ENCODE measurements around the gene MORC1.
A peak's percentile ranks its signal among the peaks of the same experiment; 100 is the strongest.

The MORC1 gene

GRCh38 chr3:109033000-109033660 is 84.8 kb downstream of the MORC1 start:
- Histone ChIP-seq H3K36me3 (no peaks in the 10 kb centered on the region), H3K9me3 (no peaks in the 10 kb centered on the region), H3K4me1 (no peaks in the 10 kb centered on the region), H3K27me3 (peaks cover 19% of the 10 kb centered on the region), H3K4me3 (ENCODE audit: low read depth, low read length) (no peak overlapping the region)
- no peak for DNase-seq
- no peak for TF ChIP-seq CTCF (IDR thresholded peaks at IDR 0.05; ENCODE audit: low read depth, low read length)

GRCh38 chr3:109028753-109029152 is 89.2 kb downstream of the MORC1 start:
- Histone ChIP-seq H3K4me3 (ENCODE audit: low read depth, low read length) (no peak overlapping the region), H3K9me3 (no peaks in the 10 kb centered on the region), H3K4me1 (no peaks in the 10 kb centered on the region), H3K36me3 (no peaks in the 10 kb centered on the region), H3K27me3 (peaks cover 15% of the 10 kb centered on the region)
- no peak for TF ChIP-seq CTCF (IDR thresholded peaks at IDR 0.05; ENCODE audit: low read depth, low read length)
- no peak for DNase-seq

- Histone ChIP-seq H3K36me3 (no peaks in the 10 kb centered on the region), H3K4me1 (no peaks in the 10 kb centered on the region), H3K9me3 (no peaks in the 10 kb centered on the region), H3K4me3 (ENCODE audit: low read depth, low read length) (no peak overlapping the region), H3K27me3 (peaks cover 8% of the 10 kb centered on the region)
- TF ChIP-seq CTCF (IDR thresholded peaks at IDR 0.05; ENCODE audit: low read depth, low read length), result no peak
- DNase-seq, result no peak
Observed at GRCh38 chr3:109026821-109027220, 91.1 kb downstream of the MORC1 start.

GRCh38 chr3:109025896-109026295 is 92.0 kb downstream of the MORC1 start:
- TF ChIP-seq CTCF (IDR thresholded peaks at IDR 0.05; ENCODE audit: low read depth, low read length), result no peak
- Histone ChIP-seq H3K9me3 (no peaks in the 10 kb centered on the region), H3K4me3 (ENCODE audit: low read depth, low read length) (no peak overlapping the region), H3K4me1 (no peaks in the 10 kb centered on the region), H3K27me3 (no peaks in the 10 kb centered on the region), H3K36me3 (no peaks in the 10 kb centered on the region)
- DNase-seq, result no peak

GRCh38 chr3:109023656-109024254 is 94.2 kb downstream of the MORC1 start:
- DNase-seq, result peak; percentile 30
- Histone ChIP-seq H3K4me3 (ENCODE audit: low read depth, low read length) (no peak overlapping the region), H3K36me3 (no peaks in the 10 kb centered on the region), H3K9me3 (no peaks in the 10 kb centered on the region), H3K4me1 (no peaks in the 10 kb centered on the region), H3K27me3 (no peaks in the 10 kb centered on the region)
- peak; percentile 86 for TF ChIP-seq CTCF (IDR thresholded peaks at IDR 0.05; ENCODE audit: low read depth, low read length)

- no peak for TF ChIP-seq CTCF (IDR thresholded peaks at IDR 0.05; ENCODE audit: low read depth, low read length)
- Histone ChIP-seq H3K4me1 (no peaks in the 10 kb centered on the region), H3K27me3 (no peaks in the 10 kb centered on the region), H3K4me3 (ENCODE audit: low read depth, low read length) (no peak overlapping the region), H3K9me3 (no peaks in the 10 kb centered on the region), H3K36me3 (no peaks in the 10 kb centered on the region)
- DNase-seq, result no peak
Observed at GRCh38 chr3:109023167-109023566, 94.8 kb downstream of the MORC1 start.

Measured in BE2C (cell line).